DND-41 (cell line): Measurements from ENCODE around the gene DNM2.

Experiments used
- ATAC-seq: fragments of 200-7000 bp; cut with Tn5 transposase; 3 replicates; pipeline ENCODE4 v1.9.1; 2021; ENCODE audit warnings: low read depth; ENCODE audit not compliant: insufficient read depth
- DNase-seq: peaks from one replicate; pipeline ENCODE4 v3.0.0-alpha.2; 2020
- H2AFZ ChIP-seq: 2 replicates; pipeline ENCODE4 v1.6.0; 2012; ENCODE audit warnings: low read depth, low read length
- H3K27ac ChIP-seq: 2 replicates; pipeline ENCODE4 v1.5.1; 2012; ENCODE audit warnings: low read length, inconsistent platforms
- H3K27me3 ChIP-seq: fragments of 200-600 bp; sonication (generic); 2 replicates; pipeline ENCODE4 v1.6.0; 2012; ENCODE audit warnings: low read length, mild to moderate bottlenecking, inconsistent platforms; ENCODE audit not compliant: insufficient read depth, poor library complexity
- H3K36me3 ChIP-seq: 2 replicates; pipeline ENCODE4 v1.5.1; 2012; ENCODE audit warnings: low read length, inconsistent platforms; ENCODE audit not compliant: insufficient read depth
- H3K4me1 ChIP-seq: 2 replicates; pipeline ENCODE4 v1.5.1; 2012; ENCODE audit warnings: mild to moderate bottlenecking, low read length; ENCODE audit not compliant: insufficient read depth
- H3K4me2 ChIP-seq: 2 replicates; pipeline ENCODE4 v1.6.0; 2012; ENCODE audit warnings: mild to moderate bottlenecking, moderate library complexity, low read length, inconsistent platforms; ENCODE audit not compliant: insufficient read depth
- H3K4me3 ChIP-seq, 2 experiments: fragments of 200-600 bp in 1 of 2; shearing (Covaris generic) in 1 of 2; 2 replicates each; pipeline ENCODE4 v1.5.1; 2012 to 2016; ENCODE audit warnings: inconsistent platforms in 2 of 2, low read length in 2 of 2, mild to moderate bottlenecking in 2 of 2, low read depth in 1 of 2, moderate library complexity in 1 of 2
- H3K79me2 ChIP-seq: 2 replicates; pipeline ENCODE4 v1.6.0; 2012; ENCODE audit warnings: low read length, inconsistent platforms; ENCODE audit not compliant: insufficient read depth
- H3K9ac ChIP-seq: 2 replicates; pipeline ENCODE4 v1.6.0; 2012; ENCODE audit warnings: low read depth, mild to moderate bottlenecking, inconsistent platforms, low read length, moderate library complexity
- H3K9me3 ChIP-seq: 2 replicates; pipeline ENCODE4 v1.5.1; 2012; ENCODE audit warnings: low read length, moderate library complexity, mild to moderate bottlenecking, inconsistent platforms; ENCODE audit not compliant: insufficient read depth, severe bottlenecking
- H4K20me1 ChIP-seq: 2 replicates; pipeline ENCODE4 v1.6.0; 2012; ENCODE audit warnings: low read length; ENCODE audit not compliant: insufficient read depth
- CTCF ChIP-seq: IDR thresholded peaks from 2 replicates; pipeline ENCODE4 v1.5.1; 2012; ENCODE audit warnings: borderline replicate concordance, low read length, moderate library complexity, mild to moderate bottlenecking; ENCODE audit not compliant: poor library complexity, severe bottlenecking; ENCODE audit errors: extremely low read depth
- EZH2 ChIP-seq: IDR thresholded peaks from 3 replicates; pipeline ENCODE4 v1.6.1; 2012; ENCODE audit warnings: borderline replicate concordance, low read depth, mild to moderate bottlenecking, moderate library complexity, low read length, inconsistent platforms; ENCODE audit not compliant: severe bottlenecking

Gene DNM2

DNA sequence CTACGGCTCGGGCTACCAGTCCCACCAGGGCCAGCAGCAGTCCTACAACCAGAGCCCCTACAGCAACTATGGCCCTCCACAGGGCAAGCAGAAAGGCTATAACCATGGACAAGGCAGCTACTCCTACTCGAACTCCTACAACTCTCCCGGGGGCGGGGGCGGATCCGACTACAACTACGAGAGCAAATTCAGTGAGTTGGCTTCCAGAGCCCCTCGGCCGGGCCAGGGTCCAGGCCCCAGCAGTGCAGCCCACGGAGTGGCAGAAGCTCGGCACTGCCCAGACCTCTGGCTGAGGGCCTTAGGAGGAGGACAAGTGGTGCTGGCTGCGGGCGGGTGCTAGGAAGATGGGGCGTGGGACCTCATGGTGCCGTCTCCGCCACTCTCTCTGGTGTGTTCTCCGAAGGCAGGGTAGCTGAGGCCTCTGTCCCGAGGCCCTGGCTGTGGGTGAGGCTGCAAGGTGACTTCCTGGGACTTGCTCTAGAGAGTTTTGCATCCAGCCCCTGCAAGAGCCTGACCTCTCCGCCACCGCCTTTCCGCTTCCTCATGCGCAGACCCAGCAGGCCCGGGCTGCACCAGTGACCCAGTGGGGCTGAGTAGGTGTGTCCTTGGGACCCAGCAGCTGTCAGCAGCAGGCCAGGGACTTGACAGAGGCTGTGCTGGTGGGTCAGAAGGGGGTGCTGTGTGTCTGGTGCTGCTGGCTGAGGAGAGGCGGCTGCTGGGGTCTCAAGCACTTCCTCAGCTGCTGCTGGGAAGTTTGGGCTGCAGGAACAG lies 30.2 kb upstream of the DNM2 start:
- Histone ChIP-seq H3K9me3 (no peaks in the 10 kb centered on the region), H3K79me2 (peaks cover 57% of the 10 kb centered on the region), H3K4me3 (no peak overlapping the region), H3K4me2 (no peak overlapping the region), H3K4me1 (no peaks in the 10 kb centered on the region), H3K27ac (no peak overlapping the region), H4K20me1 (peaks cover 94% of the 10 kb centered on the region), H3K36me3 (peaks cover 100% of the 10 kb centered on the region), H3K9ac (no peak overlapping the region), H3K27me3 (no peaks in the 10 kb centered on the region), H2AFZ (no peak overlapping the region)
- 0 out of 3 replicates have a peak, but pooled peaks have one; percentile 8 for ATAC-seq
- no peak for DNase-seq
- no peak for TF ChIP-seq EZH2
- TF ChIP-seq CTCF, result no peak

DNA sequence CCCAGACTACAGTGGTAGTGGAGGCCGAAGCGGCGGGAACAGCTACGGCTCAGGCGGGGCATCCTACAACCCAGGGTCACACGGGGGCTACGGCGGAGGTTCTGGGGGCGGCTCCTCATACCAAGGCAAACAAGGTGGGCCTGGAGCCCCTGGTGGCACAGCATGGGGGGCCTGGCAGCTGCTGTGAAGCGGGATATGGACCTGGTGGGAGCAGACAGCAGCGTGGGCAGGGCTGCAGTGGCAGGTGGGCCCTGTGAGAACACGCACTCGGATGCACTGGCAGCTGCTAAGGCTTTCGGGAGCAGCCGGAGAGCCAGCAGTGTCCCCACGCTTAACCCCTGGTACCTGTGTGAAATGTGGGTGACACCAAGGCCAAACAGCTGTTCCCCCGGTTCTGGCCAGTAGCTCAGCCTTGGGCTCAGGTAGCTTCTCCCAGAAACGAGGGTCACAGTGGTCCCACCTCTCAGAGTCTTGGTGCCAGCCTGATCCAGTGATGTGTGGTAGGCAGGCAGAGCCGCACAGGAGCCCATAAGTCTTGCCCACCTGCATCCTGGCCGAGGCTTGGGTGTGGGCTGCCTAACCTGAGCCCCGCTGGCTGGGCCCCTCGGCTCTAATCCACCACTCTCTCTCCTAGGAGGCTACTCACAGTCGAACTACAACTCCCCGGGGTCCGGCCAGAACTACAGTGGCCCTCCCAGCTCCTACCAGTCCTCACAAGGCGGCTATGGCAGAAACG lies 29.2 kb upstream of the DNM2 start:
- Histone ChIP-seq H3K27ac (no peak overlapping the region), H3K4me2 (no peak overlapping the region), H3K4me3 (no peak overlapping the region), H3K9me3 (no peaks in the 10 kb centered on the region), H3K27me3 (no peaks in the 10 kb centered on the region), H3K79me2 (peaks cover 47% of the 10 kb centered on the region), H3K4me1 (no peaks in the 10 kb centered on the region), H3K9ac (no peak overlapping the region), H4K20me1 (peaks cover 94% of the 10 kb centered on the region), H2AFZ (no peak overlapping the region), H3K36me3 (peaks cover 91% of the 10 kb centered on the region)
- DNase-seq, result no peak
- TF ChIP-seq EZH2 (no peak), CTCF (no peak)
- no peak for ATAC-seq

DNA sequence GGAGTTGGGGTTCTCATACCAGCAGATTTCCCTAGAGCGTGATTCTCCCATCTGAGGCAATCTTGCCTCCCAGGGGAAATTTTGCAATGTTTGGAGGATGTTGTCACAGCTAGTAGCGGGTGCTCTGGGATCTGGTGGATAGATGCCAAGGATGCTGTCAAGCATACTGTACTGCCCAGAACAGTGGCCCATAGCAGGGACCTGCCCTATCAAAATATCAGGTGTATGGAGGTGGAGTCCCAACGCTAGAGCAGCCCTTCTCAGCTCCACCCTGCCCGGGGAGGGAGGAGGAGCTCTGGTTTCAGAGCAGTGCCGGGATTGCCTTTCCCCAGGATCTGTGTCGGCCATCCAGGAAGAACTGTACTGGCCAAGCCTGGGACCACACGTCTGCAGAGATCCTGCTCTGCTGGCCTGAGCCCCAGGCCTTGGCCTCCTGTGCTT lies 27.5 kb upstream of the DNM2 start:
- ATAC-seq (no peak), DNase-seq (no peak)
- H2AFZ ChIP-seq, result no peak overlapping the region
- peaks cover 93% of the 10 kb centered on the region for H4K20me1 ChIP-seq
- H3K4me1 ChIP-seq, result peaks cover 1% of the 10 kb centered on the region
- no peak overlapping the region for H3K4me2 ChIP-seq
- no peak overlapping the region for H3K9ac ChIP-seq
- H3K9me3 ChIP-seq, result no peaks in the 10 kb centered on the region
- no peak overlapping the region for H3K27ac ChIP-seq
- no peaks in the 10 kb centered on the region for H3K27me3 ChIP-seq
- TF ChIP-seq EZH2 (no peak), CTCF (no peak)
- H3K79me2 ChIP-seq, result peaks cover 32% of the 10 kb centered on the region
- H3K36me3 ChIP-seq, result peaks cover 75% of the 10 kb centered on the region
- H3K4me3 ChIP-seq, result no peak overlapping the region
